ENCODE results near the gene ATRIP.

- TF ChIP-seq CTCF (optimal IDR thresholded peaks at IDR 0.05 in 1 of 3, IDR thresholded peaks at IDR 0.05 in 1 of 3, conservative IDR thresholded peaks at IDR 0.05 in 1 of 3; ENCODE audit: extremely low read depth in 1 of 3, insufficient read depth in 2 of 3, low read length in 3 of 3) (no peak), EZH2 (IDR thresholded peaks at IDR 0.05; ENCODE audit: low read length) (no peak)
These were observed 15.8 kb upstream of the ATRIP start for GRCh38 chr3:48430708-48431101.
